Gastrocnemius medialis (tissue), 4 donors: ENCODE data around the gene IGSF21.

Experiments
- POLR2A ChIP-seq, 2 donors: fragments of 450-650 bp; IDR thresholded peaks; one replicate each; pipeline ENCODE4 v1.6.1; 2017; ENCODE audit warnings: antibody characterized with exemption in 2 of 2, mild to moderate bottlenecking in 2 of 2, moderate library complexity in 2 of 2
- TF ChIP-seq, protein P1 (sequence below), 5 experiments: fragments of 450-650 bp in 3 of 5; fragments of 200-600 bp in 2 of 5; sonication (generic) in 2 of 5; IDR thresholded peaks in 4 of 5; conservative IDR thresholded peaks in 1 of 5; 1 replicate in 4 of 5; 2 replicates in 1 of 5; pipeline ENCODE4 v1.5.1; 2016 to 2019; ENCODE audit warnings: antibody characterized with exemption in 5 of 5, mild to moderate bottlenecking in 3 of 5, moderate library complexity in 3 of 5

DNA sequence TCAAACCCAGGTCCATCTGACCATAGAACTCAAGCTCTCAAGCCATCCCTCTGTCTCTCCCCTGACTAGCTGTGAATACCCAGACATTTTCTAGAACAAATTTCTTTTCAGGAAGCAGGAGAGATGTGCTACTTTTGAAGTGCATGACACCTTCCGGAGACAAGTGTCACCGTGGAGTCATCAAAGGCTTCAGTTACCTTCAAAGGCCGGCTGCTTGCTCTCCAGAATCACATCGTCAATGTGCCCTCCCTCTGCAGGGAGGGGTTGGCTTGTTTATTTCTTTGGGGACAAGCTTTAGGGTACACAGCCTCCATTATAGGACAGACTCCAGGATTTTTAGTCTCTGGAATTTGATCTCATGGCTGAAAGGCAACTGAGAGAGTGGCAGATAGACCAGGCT is 37.7 kb upstream of the IGSF21 start:
- TF ChIP-seq, protein P1, sequence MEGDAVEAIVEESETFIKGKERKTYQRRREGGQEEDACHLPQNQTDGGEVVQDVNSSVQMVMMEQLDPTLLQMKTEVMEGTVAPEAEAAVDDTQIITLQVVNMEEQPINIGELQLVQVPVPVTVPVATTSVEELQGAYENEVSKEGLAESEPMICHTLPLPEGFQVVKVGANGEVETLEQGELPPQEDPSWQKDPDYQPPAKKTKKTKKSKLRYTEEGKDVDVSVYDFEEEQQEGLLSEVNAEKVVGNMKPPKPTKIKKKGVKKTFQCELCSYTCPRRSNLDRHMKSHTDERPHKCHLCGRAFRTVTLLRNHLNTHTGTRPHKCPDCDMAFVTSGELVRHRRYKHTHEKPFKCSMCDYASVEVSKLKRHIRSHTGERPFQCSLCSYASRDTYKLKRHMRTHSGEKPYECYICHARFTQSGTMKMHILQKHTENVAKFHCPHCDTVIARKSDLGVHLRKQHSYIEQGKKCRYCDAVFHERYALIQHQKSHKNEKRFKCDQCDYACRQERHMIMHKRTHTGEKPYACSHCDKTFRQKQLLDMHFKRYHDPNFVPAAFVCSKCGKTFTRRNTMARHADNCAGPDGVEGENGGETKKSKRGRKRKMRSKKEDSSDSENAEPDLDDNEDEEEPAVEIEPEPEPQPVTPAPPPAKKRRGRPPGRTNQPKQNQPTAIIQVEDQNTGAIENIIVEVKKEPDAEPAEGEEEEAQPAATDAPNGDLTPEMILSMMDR (IDR thresholded peaks at IDR 0.05 in 4 of 5, conservative IDR thresholded peaks at IDR 0.05 in 1 of 5) = no peak
- no peak for TF ChIP-seq POLR2A (IDR thresholded peaks at IDR 0.05)
